Tibial nerve (tissue), 4 donors: ENCODE results near the gene MRPS5.

Experiments used
- EP300 ChIP-seq, 2 donors: sonication (generic); formaldehyde crosslinking; IDR thresholded peaks; one replicate each; pipeline ENCODE4 v1.6.1; 2017; ENCODE audit warnings: antibody characterized with exemption in 2 of 2, mild to moderate bottlenecking in 1 of 2
- POLR2A ChIP-seq, 2 donors: fragments of 450-650 bp; IDR thresholded peaks; one replicate each; pipeline ENCODE4 v1.6.1; 2017; ENCODE audit warnings: antibody characterized with exemption in 2 of 2, mild to moderate bottlenecking in 2 of 2, moderate library complexity in 2 of 2
- TF ChIP-seq, protein P1 (sequence below), 5 experiments: fragments of 200-600 bp in 3 of 5; fragments of 450-650 bp in 2 of 5; sonication (generic) in 3 of 5; IDR thresholded peaks; one replicate each; pipeline ENCODE4 v1.5.1; 2016 to 2019; ENCODE audit warnings: antibody characterized with exemption in 5 of 5, mild to moderate bottlenecking in 3 of 5, moderate library complexity in 2 of 5

DNA sequence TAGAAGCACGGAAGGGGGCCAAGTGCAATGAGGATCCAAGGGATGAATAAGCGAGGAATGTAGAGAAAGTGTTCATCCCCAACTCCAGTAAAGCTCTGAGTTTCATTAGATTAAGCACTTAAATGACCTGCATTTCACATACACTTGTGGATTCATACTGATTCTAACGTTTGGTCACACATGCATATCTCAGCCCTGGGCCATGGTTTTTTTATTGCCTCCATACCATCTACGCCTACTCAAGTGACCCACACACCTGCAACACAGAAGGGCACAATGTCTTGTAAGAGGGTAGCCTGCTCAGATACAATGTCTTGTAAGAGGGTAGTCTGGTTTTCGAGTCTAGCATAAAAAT is 566 bp upstream of the MRPS5 start:
- TF ChIP-seq, protein P1, sequence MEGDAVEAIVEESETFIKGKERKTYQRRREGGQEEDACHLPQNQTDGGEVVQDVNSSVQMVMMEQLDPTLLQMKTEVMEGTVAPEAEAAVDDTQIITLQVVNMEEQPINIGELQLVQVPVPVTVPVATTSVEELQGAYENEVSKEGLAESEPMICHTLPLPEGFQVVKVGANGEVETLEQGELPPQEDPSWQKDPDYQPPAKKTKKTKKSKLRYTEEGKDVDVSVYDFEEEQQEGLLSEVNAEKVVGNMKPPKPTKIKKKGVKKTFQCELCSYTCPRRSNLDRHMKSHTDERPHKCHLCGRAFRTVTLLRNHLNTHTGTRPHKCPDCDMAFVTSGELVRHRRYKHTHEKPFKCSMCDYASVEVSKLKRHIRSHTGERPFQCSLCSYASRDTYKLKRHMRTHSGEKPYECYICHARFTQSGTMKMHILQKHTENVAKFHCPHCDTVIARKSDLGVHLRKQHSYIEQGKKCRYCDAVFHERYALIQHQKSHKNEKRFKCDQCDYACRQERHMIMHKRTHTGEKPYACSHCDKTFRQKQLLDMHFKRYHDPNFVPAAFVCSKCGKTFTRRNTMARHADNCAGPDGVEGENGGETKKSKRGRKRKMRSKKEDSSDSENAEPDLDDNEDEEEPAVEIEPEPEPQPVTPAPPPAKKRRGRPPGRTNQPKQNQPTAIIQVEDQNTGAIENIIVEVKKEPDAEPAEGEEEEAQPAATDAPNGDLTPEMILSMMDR (IDR thresholded peaks at IDR 0.05), result no peak
- TF ChIP-seq EP300 (IDR thresholded peaks at IDR 0.05) (no peak), POLR2A (IDR thresholded peaks at IDR 0.05) (no peak)
